GM13977 (cell line): ENCODE data around the gene COCH.

Source experiments
- DNase-seq: peaks from one replicate; pipeline ENCODE4 v3.0.0; 2012; ENCODE audit warnings: low spot score
- in situ Hi-C: fragments of 300-500 bp; cut with MboI; formaldehyde crosslinking; loops from one replicate; pipeline ENCODE4 v1.12.0; 2022; ENCODE audit warnings: low sequenced_read_pairs, low pct_unique_long_range_greater_than_20kb, mixed read lengths, inconsistent platforms; ENCODE audit not compliant: unreplicated experiment
- TF ChIP-seq, protein P1 (sequence below): IDR thresholded peaks from 2 replicates; pipeline ENCODE4 v1.5.1; 2012; ENCODE audit warnings: mild to moderate bottlenecking, control low read depth; ENCODE audit not compliant: insufficient read depth; ENCODE audit errors: extremely low read depth, missing control alignments

COCH gene

GRCh38 chr14:30855345-30856037 lies 18.9 kb upstream of the COCH start:
- in situ Hi-C loops, result no loop called here
- TF ChIP-seq, protein P1, sequence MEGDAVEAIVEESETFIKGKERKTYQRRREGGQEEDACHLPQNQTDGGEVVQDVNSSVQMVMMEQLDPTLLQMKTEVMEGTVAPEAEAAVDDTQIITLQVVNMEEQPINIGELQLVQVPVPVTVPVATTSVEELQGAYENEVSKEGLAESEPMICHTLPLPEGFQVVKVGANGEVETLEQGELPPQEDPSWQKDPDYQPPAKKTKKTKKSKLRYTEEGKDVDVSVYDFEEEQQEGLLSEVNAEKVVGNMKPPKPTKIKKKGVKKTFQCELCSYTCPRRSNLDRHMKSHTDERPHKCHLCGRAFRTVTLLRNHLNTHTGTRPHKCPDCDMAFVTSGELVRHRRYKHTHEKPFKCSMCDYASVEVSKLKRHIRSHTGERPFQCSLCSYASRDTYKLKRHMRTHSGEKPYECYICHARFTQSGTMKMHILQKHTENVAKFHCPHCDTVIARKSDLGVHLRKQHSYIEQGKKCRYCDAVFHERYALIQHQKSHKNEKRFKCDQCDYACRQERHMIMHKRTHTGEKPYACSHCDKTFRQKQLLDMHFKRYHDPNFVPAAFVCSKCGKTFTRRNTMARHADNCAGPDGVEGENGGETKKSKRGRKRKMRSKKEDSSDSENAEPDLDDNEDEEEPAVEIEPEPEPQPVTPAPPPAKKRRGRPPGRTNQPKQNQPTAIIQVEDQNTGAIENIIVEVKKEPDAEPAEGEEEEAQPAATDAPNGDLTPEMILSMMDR, result no peak
- peak; percentile 55 for DNase-seq

DNA sequence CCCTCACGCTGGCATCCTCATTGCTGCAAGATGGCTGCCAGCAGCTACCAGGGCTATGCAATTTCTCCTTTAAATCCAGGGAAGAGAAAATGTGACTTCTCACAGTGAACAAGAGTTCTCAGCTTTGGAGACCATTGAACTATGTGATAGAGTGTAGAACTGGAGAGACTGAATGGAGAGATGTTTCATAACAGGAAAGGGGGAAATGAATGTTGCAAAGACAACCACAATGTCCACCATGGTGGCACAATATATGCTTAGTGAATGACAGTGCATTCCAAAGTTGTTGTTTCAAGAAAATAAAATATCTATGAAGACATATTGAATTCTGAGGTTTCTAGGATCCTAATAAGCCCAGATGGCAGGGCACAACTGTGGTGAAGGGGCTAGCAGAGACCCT lies 13.2 kb upstream of the COCH start:
- TF ChIP-seq, protein P1, result no peak
- no peak for DNase-seq
- in situ Hi-C loops, result no loop called here

- TF ChIP-seq, protein P1, result no peak
- no peak for DNase-seq
- in situ Hi-C loops, result no loop called here
These were observed 9.4 kb upstream of the COCH start for GRCh38 chr14:30864934-30865333.

GRCh38 chr14:30868736-30869135 lies 5.6 kb upstream of the COCH start:
- in situ Hi-C loops, result no loop called here
- no peak for DNase-seq
- TF ChIP-seq, protein P1, result no peak

- in situ Hi-C loops, result no loop called here
- no peak for DNase-seq
- TF ChIP-seq, protein P1, result no peak
These were observed 4.7 kb upstream of the COCH start for GRCh38 chr14:30869551-30870155.

DNA sequence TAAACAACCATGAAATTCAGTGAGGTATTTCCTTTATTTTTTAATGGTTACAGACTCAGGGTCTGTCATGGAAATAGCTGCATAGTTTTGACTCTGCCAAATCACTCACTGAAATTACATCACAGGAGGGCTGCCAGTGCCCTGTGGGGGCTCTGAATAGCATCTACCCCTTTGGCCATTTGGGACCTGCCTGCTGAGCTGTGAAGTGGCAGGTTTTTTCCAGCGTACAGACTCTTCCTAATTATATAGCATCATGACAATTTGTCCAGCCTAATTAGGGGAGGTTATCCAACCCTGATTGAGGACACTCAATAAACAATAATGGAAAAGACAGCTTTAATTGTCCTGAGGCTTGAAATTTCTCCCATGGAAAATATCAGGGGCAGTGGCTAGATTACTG lies 1.8 kb upstream of the COCH start:
- TF ChIP-seq, protein P1, result no peak
- no peak for DNase-seq
- in situ Hi-C loops, result no loop called here
